Activated CD8-positive, alpha-beta memory T cell treated with anti-CD3 and anti-CD28 coated beads, Interleukin-2, amount 50 U/mL, for 24 hours (primary cell): ENCODE data around the gene DDHD1.
"Not testable (repeated sequence)": the region's sequence is repeated elsewhere in the genome, so short reads cannot be mapped to it uniquely, and the experiment has no call there.

Source experiments
- DNase-seq: peaks from one replicate; pipeline ENCODE4 v3.0.0-alpha.2; 2020; ENCODE audit errors: extremely low read depth

DDHD1 gene

GRCh38 chr14:53108292-53109104 is 44.6 kb downstream of the DDHD1 start:
- no peak for DNase-seq

GRCh38 chr14:53106768-53107167 is 46.4 kb downstream of the DDHD1 start:
- no peak for DNase-seq

GRCh38 chr14:53103636-53104340 is 49.3 kb downstream of the DDHD1 start:
- no peak for DNase-seq

GRCh38 chr14:53093206-53093605 is 59.9 kb downstream of the DDHD1 start:
- no peak for DNase-seq

GRCh38 chr14:53090853-53091252 is 62.3 kb downstream of the DDHD1 start:
- DNase-seq, result no peak

GRCh38 chr14:53084954-53085353 is 68.2 kb downstream of the DDHD1 start:
- DNase-seq, result not testable (repeated sequence)

GRCh38 chr14:53064475-53064874 is 88.6 kb downstream of the DDHD1 start:
- DNase-seq, result no peak

GRCh38 chr14:53062856-53063255 is 90.3 kb downstream of the DDHD1 start:
- DNase-seq, result no peak

GRCh38 chr14:53060046-53060445 is 93.1 kb downstream of the DDHD1 start:
- no peak for DNase-seq

- DNase-seq, result no peak
Measured at GRCh38 chr14:53055003-53055402, 98.1 kb downstream of the DDHD1 start.

GRCh38 chr14:53054457-53054856 is 98.7 kb downstream of the DDHD1 start:
- no peak for DNase-seq

- no peak for DNase-seq
Measured at GRCh38 chr14:53048631-53049030, 104.5 kb downstream of the DDHD1 start.

- DNase-seq, result no peak
Measured at GRCh38 chr14:53047307-53048069, 105.6 kb downstream of the DDHD1 start.

GRCh38 chr14:53044486-53044885 is 108.6 kb downstream of the DDHD1 start:
- DNase-seq, result no peak

- no peak for DNase-seq
Measured at GRCh38 chr14:53043027-53043581, 110.0 kb downstream of the DDHD1 start.

- DNase-seq, result no peak
Measured at GRCh38 chr14:53042480-53042879, 110.6 kb downstream of the DDHD1 start.

GRCh38 chr14:53041067-53041466 is 112.1 kb downstream of the DDHD1 start:
- DNase-seq, result no peak

- DNase-seq, result no peak
Measured at GRCh38 chr14:53038629-53039028, 114.5 kb downstream of the DDHD1 start.

GRCh38 chr14:53037016-53037415 is 116.1 kb downstream of the DDHD1 start:
- DNase-seq, result no peak

GRCh38 chr14:53035336-53036210 is 117.5 kb downstream of the DDHD1 start:
- no peak for DNase-seq

- no peak for DNase-seq
Measured at GRCh38 chr14:53034688-53035230, 118.4 kb downstream of the DDHD1 start.
